ENCODE results near the gene UBB.

GRCh38 chr17:16379654-16380053 lies 1.2 kb upstream of the UBB start:
- TF ChIP-seq CTCF (IDR thresholded peaks at IDR 0.05) (no peak), POLR2A (IDR thresholded peaks at IDR 0.05) (no peak)
